GM12891 (cell line): ENCODE measurements around the gene RBKS.

Experiments
- POLR2A ChIP-seq: IDR thresholded peaks from 2 replicates; pipeline ENCODE4 v1.6.1; 2011; ENCODE audit warnings: low read depth, low read length, control low read depth
- POLR2AphosphoS5 ChIP-seq: IDR thresholded peaks from 2 replicates; pipeline ENCODE4 v1.6.1; 2011; ENCODE audit warnings: low read depth, low read length, control low read depth
- POU2F2 ChIP-seq: IDR thresholded peaks from 2 replicates; pipeline ENCODE4 v1.6.1; 2011; ENCODE audit warnings: low read depth, mild to moderate bottlenecking, control low read depth, low read length, moderate library complexity
- SPI1 ChIP-seq: IDR thresholded peaks from 2 replicates; pipeline ENCODE4 v1.6.1; 2011; ENCODE audit warnings: low read depth, low read length, control low read depth
- TAF1 ChIP-seq: IDR thresholded peaks from 2 replicates; pipeline ENCODE4 v1.6.1; 2011; ENCODE audit warnings: low read depth, low read length, control low read depth

DNA sequence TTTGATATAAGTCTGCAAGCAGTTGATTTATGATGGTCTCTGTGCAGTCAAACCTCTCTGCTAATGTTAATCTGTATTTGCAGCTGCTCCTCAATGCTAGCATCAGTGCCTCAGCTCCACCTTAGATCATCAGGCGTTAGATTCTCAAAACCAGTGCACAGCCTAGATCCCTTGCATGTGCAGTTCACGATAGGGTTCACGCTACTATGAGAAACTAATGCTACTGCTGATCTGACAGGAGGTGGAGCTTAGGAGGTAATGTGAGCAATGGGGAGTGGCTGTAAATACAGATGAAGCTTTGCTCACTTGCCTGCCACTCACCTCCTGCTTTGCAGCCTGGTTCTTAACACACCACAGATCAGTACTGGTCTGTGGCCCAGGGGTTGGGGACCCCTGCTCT lies 18.4 kb downstream of the RBKS start:
- TF ChIP-seq POLR2A (no peak), POLR2AphosphoS5 (no peak), TAF1 (no peak), POU2F2 (no peak), SPI1 (no peak)
